T-helper 17 cell (primary cell): ENCODE data around the gene HNRNPA0. TPM values are rescaled to one million over a fixed set of nuclear protein-coding genes. Genes with fewer than 3 reads are reported as not detected.
A peak's percentile ranks its signal among the peaks of the same experiment; 100 is the strongest.

ENCODE experiments used
- ATAC-seq: fragments of 150-1000 bp; cut with Tn5 transposase; 2 replicates; pipeline ENCODE4 v1.10.0; 2021; ENCODE audit warnings: mild to moderate bottlenecking, moderate library complexity
- DNase-seq, 3 donors: peaks; one replicate each; pipeline versions ENCODE4 v3.0.0 to v3.0.0-alpha.2; 2020 to 2021
- H3K9me3 ChIP-seq: one replicate; pipeline ENCODE4 v1.7.0; 2013; ENCODE audit warnings: low read length, mild to moderate bottlenecking; ENCODE audit not compliant: control insufficient read depth, poor library complexity, severe bottlenecking
- H3K27ac Mint-ChIP-seq: one replicate; pipeline ENCODE4 v1.8.0; 2022; ENCODE audit warnings: mild to moderate bottlenecking, moderate library complexity, mixed read lengths
- H3K27me3 Mint-ChIP-seq: one replicate; pipeline ENCODE4 v1.8.0; 2022; ENCODE audit warnings: mixed read lengths
- H3K36me3 Mint-ChIP-seq: one replicate; pipeline ENCODE4 v1.8.0; 2022; ENCODE audit warnings: low read depth, mixed read lengths
- H3K4me1 Mint-ChIP-seq: one replicate; pipeline ENCODE4 v1.8.0; 2022; ENCODE audit warnings: mild to moderate bottlenecking, mixed read lengths
- H3K4me3 Mint-ChIP-seq: one replicate; pipeline ENCODE4 v1.8.0; 2022; ENCODE audit warnings: mild to moderate bottlenecking, moderate library complexity, mixed read lengths
- total RNA-seq, 4 donors: library from RNA in 2 of 4; stranded (reverse) in 2 of 4; gene quantifications; one replicate each; pipeline ENCODE4 v1.2.3 and lab custom pipeline; 2022 to 2026

Gene HNRNPA0
- total RNA-seq, 2 donors from 2014 or later: 37.6 to 38.4 TPM

GRCh38 chr5:137730336-137730735 lies 23.8 kb downstream of the HNRNPA0 start:
- ATAC-seq (no peak), DNase-seq (no peak)
- H3K9me3 ChIP-seq: no peaks in the 10 kb centered on the region
- peaks cover 2% of the 10 kb centered on the region for H3K36me3 Mint-ChIP-seq
- H3K4me3 Mint-ChIP-seq: no peak overlapping the region
- H3K27me3 Mint-ChIP-seq: peaks cover 5% of the 10 kb centered on the region
- H3K4me1 Mint-ChIP-seq: peaks cover 3% of the 10 kb centered on the region
- no peak overlapping the region for H3K27ac Mint-ChIP-seq

- DNase-seq (no peak), ATAC-seq (no peak)
- H3K4me3 Mint-ChIP-seq: no peak overlapping the region
- peaks cover under 1% of the 10 kb centered on the region for H3K27me3 Mint-ChIP-seq
- H3K9me3 ChIP-seq: no peaks in the 10 kb centered on the region
- peaks cover 2% of the 10 kb centered on the region for H3K36me3 Mint-ChIP-seq
- H3K4me1 Mint-ChIP-seq: peaks cover 3% of the 10 kb centered on the region
- H3K27ac Mint-ChIP-seq: no peak overlapping the region
Observed at GRCh38 chr5:137728048-137728447, 26.1 kb downstream of the HNRNPA0 start.

- H3K9me3 ChIP-seq: no peaks in the 10 kb centered on the region
- ATAC-seq: no peak
- peaks cover 2% of the 10 kb centered on the region for H3K36me3 Mint-ChIP-seq
- no peak overlapping the region for H3K4me3 Mint-ChIP-seq
- peaks cover 3% of the 10 kb centered on the region for H3K4me1 Mint-ChIP-seq
- H3K27ac Mint-ChIP-seq: no peak overlapping the region
- DNase-seq: no peak
- H3K27me3 Mint-ChIP-seq: no peaks in the 10 kb centered on the region
Observed at GRCh38 chr5:137727623-137728022, 26.5 kb downstream of the HNRNPA0 start.

- no peak for DNase-seq
- H3K9me3 ChIP-seq: no peaks in the 10 kb centered on the region
- Mint-ChIP-seq H3K27me3 (no peaks in the 10 kb centered on the region), H3K36me3 (peaks cover 3% of the 10 kb centered on the region), H3K4me3 (no peak overlapping the region), H3K27ac (no peak overlapping the region), H3K4me1 (peaks cover 8% of the 10 kb centered on the region)
- ATAC-seq: no peak
Observed at GRCh38 chr5:137724251-137724650, 29.9 kb downstream of the HNRNPA0 start.

- H3K9me3 ChIP-seq: no peaks in the 10 kb centered on the region
- Mint-ChIP-seq H3K27ac (peak overlapping the region; percentile 14), H3K36me3 (peaks cover 6% of the 10 kb centered on the region), H3K4me1 (peaks cover 11% of the 10 kb centered on the region), H3K27me3 (no peaks in the 10 kb centered on the region), H3K4me3 (no peak overlapping the region)
- no peak for ATAC-seq
- DNase-seq: no peak
Observed at GRCh38 chr5:137718611-137719010, 35.6 kb downstream of the HNRNPA0 start.

GRCh38 chr5:137716337-137716736 lies 37.8 kb downstream of the HNRNPA0 start:
- H3K27me3 Mint-ChIP-seq: no peaks in the 10 kb centered on the region
- peaks cover 7% of the 10 kb centered on the region for H3K36me3 Mint-ChIP-seq
- H3K4me3 Mint-ChIP-seq: no peak overlapping the region
- DNase-seq: no peak
- peaks cover 9% of the 10 kb centered on the region for H3K4me1 Mint-ChIP-seq
- no peaks in the 10 kb centered on the region for H3K9me3 ChIP-seq
- no peak for ATAC-seq
- H3K27ac Mint-ChIP-seq: no peak overlapping the region

GRCh38 chr5:137715456-137715855 lies 38.7 kb downstream of the HNRNPA0 start:
- H3K4me1 Mint-ChIP-seq: peaks cover 3% of the 10 kb centered on the region
- no peak overlapping the region for H3K27ac Mint-ChIP-seq
- H3K9me3 ChIP-seq: no peaks in the 10 kb centered on the region
- ATAC-seq: no peak
- no peak overlapping the region for H3K4me3 Mint-ChIP-seq
- H3K27me3 Mint-ChIP-seq: no peaks in the 10 kb centered on the region
- H3K36me3 Mint-ChIP-seq: peaks cover 9% of the 10 kb centered on the region
- no peak for DNase-seq

GRCh38 chr5:137714946-137715345 lies 39.2 kb downstream of the HNRNPA0 start:
- Mint-ChIP-seq H3K27me3 (no peaks in the 10 kb centered on the region), H3K36me3 (peaks cover 9% of the 10 kb centered on the region), H3K4me3 (no peak overlapping the region), H3K4me1 (peaks cover 3% of the 10 kb centered on the region), H3K27ac (no peak overlapping the region)
- H3K9me3 ChIP-seq: no peaks in the 10 kb centered on the region
- ATAC-seq (no peak), DNase-seq (no peak)

- Mint-ChIP-seq H3K27ac (no peak overlapping the region), H3K27me3 (no peaks in the 10 kb centered on the region), H3K4me3 (no peak overlapping the region), H3K36me3 (peaks cover 7% of the 10 kb centered on the region), H3K4me1 (peaks cover 3% of the 10 kb centered on the region)
- no peaks in the 10 kb centered on the region for H3K9me3 ChIP-seq
- no peak for ATAC-seq
- no peak for DNase-seq
Observed at GRCh38 chr5:137714494-137714893, 39.7 kb downstream of the HNRNPA0 start.

GRCh38 chr5:137712139-137712667 lies 42.0 kb downstream of the HNRNPA0 start:
- H3K9me3 ChIP-seq: no peaks in the 10 kb centered on the region
- no peak overlapping the region for H3K27ac Mint-ChIP-seq
- no peaks in the 10 kb centered on the region for H3K4me1 Mint-ChIP-seq
- no peak for ATAC-seq
- no peaks in the 10 kb centered on the region for H3K27me3 Mint-ChIP-seq
- DNase-seq: no peak
- no peak overlapping the region for H3K4me3 Mint-ChIP-seq
- peaks cover 13% of the 10 kb centered on the region for H3K36me3 Mint-ChIP-seq

- no peaks in the 10 kb centered on the region for H3K27me3 Mint-ChIP-seq
- no peaks in the 10 kb centered on the region for H3K9me3 ChIP-seq
- no peak for ATAC-seq
- H3K36me3 Mint-ChIP-seq: peaks cover 21% of the 10 kb centered on the region
- peaks cover 4% of the 10 kb centered on the region for H3K4me1 Mint-ChIP-seq
- no peak for DNase-seq
- no peak overlapping the region for H3K4me3 Mint-ChIP-seq
- H3K27ac Mint-ChIP-seq: no peak overlapping the region
Observed at GRCh38 chr5:137710086-137710485, 44.1 kb downstream of the HNRNPA0 start.

- Mint-ChIP-seq H3K4me3 (no peak overlapping the region), H3K36me3 (peaks cover 18% of the 10 kb centered on the region), H3K27ac (no peak overlapping the region), H3K27me3 (no peaks in the 10 kb centered on the region), H3K4me1 (peaks cover 7% of the 10 kb centered on the region)
- no peak for DNase-seq
- no peak for ATAC-seq
- no peaks in the 10 kb centered on the region for H3K9me3 ChIP-seq
Observed at GRCh38 chr5:137708796-137709559, 45.2 kb downstream of the HNRNPA0 start.

GRCh38 chr5:137708062-137708461 lies 46.1 kb downstream of the HNRNPA0 start:
- no peak overlapping the region for H3K4me3 Mint-ChIP-seq

GRCh38 chr5:137706841-137707240 lies 47.3 kb downstream of the HNRNPA0 start:
- ATAC-seq: no peak
- H3K36me3 Mint-ChIP-seq: peaks cover 20% of the 10 kb centered on the region
- DNase-seq: no peak
- H3K4me1 Mint-ChIP-seq: peaks cover 7% of the 10 kb centered on the region
- no peak overlapping the region for H3K27ac Mint-ChIP-seq
- no peaks in the 10 kb centered on the region for H3K9me3 ChIP-seq
- H3K4me3 Mint-ChIP-seq: no peak overlapping the region
- no peaks in the 10 kb centered on the region for H3K27me3 Mint-ChIP-seq

More at GRCh38 chr5:137708062-137708461, 46.1 kb downstream of the HNRNPA0 start:
- H3K36me3 Mint-ChIP-seq: peaks cover 21% of the 10 kb centered on the region
- no peak for ATAC-seq
- H3K27me3 Mint-ChIP-seq: no peaks in the 10 kb centered on the region
- H3K4me1 Mint-ChIP-seq: peaks cover 7% of the 10 kb centered on the region
- no peak overlapping the region for H3K27ac Mint-ChIP-seq
- H3K9me3 ChIP-seq: no peaks in the 10 kb centered on the region
- no peak for DNase-seq
